HG03095 (cell line): ENCODE results near the gene CEP128.

Source experiments
- ATAC-seq: cut with Tn5 transposase; IDR thresholded peaks from one replicate; pipeline ENCODE4 v1.9.1; 2021; ENCODE audit warnings: moderate library complexity; ENCODE audit not compliant: unreplicated experiment

CEP128 gene

GRCh38 chr14:80941241-80942185, at the start of gene CEP128:
Gene CEP128 (minus strand): TSS chr14:80941738.
- peak; percentile 99 for ATAC-seq

GRCh38 chr14:80988735-80989429, 47.3 kb upstream of the CEP128 start:
- no peak for ATAC-seq

GRCh38 chr14:80988192-80988591, 46.7 kb upstream of the CEP128 start:
- no peak for ATAC-seq

- ATAC-seq, result peak; percentile 82
Measured at GRCh38 chr14:80987235-80988032, 45.9 kb upstream of the CEP128 start.

- no peak for ATAC-seq
Measured at GRCh38 chr14:80982711-80983110, 41.2 kb upstream of the CEP128 start.

- ATAC-seq, result no peak
Measured at GRCh38 chr14:80981673-80982072, 40.1 kb upstream of the CEP128 start.

- no peak for ATAC-seq
Measured at GRCh38 chr14:80981156-80981555, 39.6 kb upstream of the CEP128 start.

GRCh38 chr14:80979951-80980350, 38.4 kb upstream of the CEP128 start:
- ATAC-seq, result no peak

- no peak for ATAC-seq
Measured at GRCh38 chr14:80978403-80978802, 36.9 kb upstream of the CEP128 start.

- no peak for ATAC-seq
Measured at GRCh38 chr14:80977221-80977620, 35.7 kb upstream of the CEP128 start.

- no peak for ATAC-seq
Measured at GRCh38 chr14:80974679-80975078, 33.1 kb upstream of the CEP128 start.

- ATAC-seq, result no peak
Measured at GRCh38 chr14:80973931-80974641, 32.5 kb upstream of the CEP128 start.

GRCh38 chr14:80965037-80965436, 23.5 kb upstream of the CEP128 start:
- ATAC-seq, result no peak

GRCh38 chr14:80959496-80959895, 18.0 kb upstream of the CEP128 start:
- peak; percentile 98 for ATAC-seq

GRCh38 chr14:80958939-80959338, 17.4 kb upstream of the CEP128 start:
- ATAC-seq, result no peak

GRCh38 chr14:80958226-80958625, 16.7 kb upstream of the CEP128 start:
- no peak for ATAC-seq

GRCh38 chr14:80957613-80958012, 16.1 kb upstream of the CEP128 start:
- no peak for ATAC-seq

- no peak for ATAC-seq
Measured at GRCh38 chr14:80956922-80957321, 15.4 kb upstream of the CEP128 start.

- ATAC-seq, result no peak
Measured at GRCh38 chr14:80956102-80956501, 14.6 kb upstream of the CEP128 start.

- no peak for ATAC-seq
Measured at GRCh38 chr14:80955416-80955941, 13.9 kb upstream of the CEP128 start, which contains the start of gene TSHR. Gene TSHR (plus strand): TSS chr14:80955621. CDS start chr14:80955681, 60 bp downstream.
